Sigmoid colon (tissue), 7 donors: ENCODE data around the gene RHBDL2. TPM values are rescaled to one million over a fixed set of nuclear protein-coding genes. Genes with fewer than 3 reads are reported as not detected.

Experiments used
- DNase-seq: peaks from one replicate; pipeline ENCODE4 v3.0.0-alpha.2; 2019
- H3K27ac ChIP-seq, 4 donors: fragments of 200-600 bp; sonication (generic); one replicate each; pipeline ENCODE4 v1.5.1; 2016 to 2019; ENCODE audit warnings: mild to moderate bottlenecking in 1 of 4
- H3K27me3 ChIP-seq, 3 donors: fragments of 200-600 bp; sonication (generic); one replicate each; pipeline ENCODE4 v1.5.1; 2019; ENCODE audit warnings: mild to moderate bottlenecking in 1 of 3
- H3K36me3 ChIP-seq, 4 donors: fragments of 200-600 bp; sonication (generic); one replicate each; pipeline ENCODE4 v1.5.1; 2016 to 2019
- H3K4me1 ChIP-seq, 4 donors: fragments of 200-600 bp; sonication (generic); one replicate each; pipeline ENCODE4 v1.5.1; 2017 to 2019
- H3K4me3 ChIP-seq, 4 donors: fragments of 200-600 bp; sonication (generic); one replicate each; pipeline ENCODE4 v1.5.1; 2017 to 2019; ENCODE audit warnings: mild to moderate bottlenecking in 2 of 4, moderate library complexity in 1 of 4
- H3K9me3 ChIP-seq, 4 donors: fragments of 200-600 bp in 3 of 4; sonication (generic) in 3 of 4; one replicate each; pipeline versions ENCODE4 v1.5.1 to v1.6.1; 2013 to 2019
- CTCF ChIP-seq, 4 experiments: fragments of 450-650 bp in 3 of 4; fragments of 200-600 bp in 1 of 4; IDR thresholded peaks; one replicate each; pipeline ENCODE4 v1.5.1; 2016 to 2019; ENCODE audit warnings: antibody characterized with exemption in 4 of 4, mild to moderate bottlenecking in 3 of 4, moderate library complexity in 2 of 4
- EP300 ChIP-seq, 4 donors: sonication (generic); formaldehyde crosslinking; IDR thresholded peaks; one replicate each; pipeline ENCODE4 v1.6.1; 2017; ENCODE audit warnings: antibody characterized with exemption in 4 of 4
- POLR2A ChIP-seq, 2 donors: fragments of 450-650 bp; IDR thresholded peaks; one replicate each; pipeline ENCODE4 v1.6.1; 2016; ENCODE audit warnings: antibody characterized with exemption in 2 of 2, mild to moderate bottlenecking in 2 of 2, moderate library complexity in 2 of 2
- POLR2AphosphoS5 ChIP-seq, 4 donors: sonication (generic); formaldehyde crosslinking; IDR thresholded peaks; one replicate each; pipeline ENCODE4 v1.6.1; 2017; ENCODE audit warnings: antibody characterized with exemption in 4 of 4
- WGBS, 2 donors: extraction: QIAGEN DNeasy Blood & Tissue Kit; methylation state at CpG; one replicate each; pipeline ENCODE4 v1.1.7; 2013; 5-methylcytosine and 5-hydroxymethylcytosine counted together
- intact Hi-C: fragments of 100-400 bp; cut with DNase I; formaldehyde crosslinking; loops from one replicate; pipeline ENCODE4 v1.15.1; 2023
- polyA plus RNA-seq, 3 donors: library from polyadenylated mRNA; stranded (reverse); fragments of 200-250 nt; gene quantifications; one replicate each; pipeline ENCODE4 v1.2.3, GENCODE V29; 2013
- total RNA-seq, 4 donors: library from RNA; depleted of rRNA; stranded (reverse); fragments of >200 nt; gene quantifications; one replicate each; pipeline ENCODE4 v1.1.0, GENCODE V29; 2016
- donor health status: healthy with polysubstance abuse.
- donor health status: Bipolar disorder and iron deficiency.
- donor health status: healthy.

RHBDL2 gene
- total and polyA plus RNA-seq, 7 donors, result 0.55 to 24.9 (median 7.1) TPM; not detected in 3

GRCh38 chr1:38932571-38932970 is 9.1 kb downstream of the RHBDL2 start:
- Histone ChIP-seq H3K4me1 (no peaks in the 10 kb centered on the region), H3K9me3 (no peaks in the 10 kb centered on the region), H3K27me3 (no peaks in the 10 kb centered on the region), H3K36me3 (no peaks in the 10 kb centered on the region), H3K27ac (no peak overlapping the region), H3K4me3 (no peak overlapping the region)
- TF ChIP-seq POLR2AphosphoS5 (IDR thresholded peaks at IDR 0.05) (no peak), POLR2A (IDR thresholded peaks at IDR 0.05) (no peak), EP300 (IDR thresholded peaks at IDR 0.05) (no peak), CTCF (IDR thresholded peaks at IDR 0.05) (no peak)
- no peak for DNase-seq
- 92 to 93% methylated on average over 7 of the region's 7 CpGs for WGBS, 2 donors
- intact Hi-C loops, result no loop called here

GRCh38 chr1:38929476-38929875 is 12.2 kb downstream of the RHBDL2 start:
- WGBS, 2 donors, result 66 to 77% methylated on average over 6 of the region's 6 CpGs
- no peak for DNase-seq
- TF ChIP-seq EP300 (IDR thresholded peaks at IDR 0.05), result no peak
- TF ChIP-seq POLR2AphosphoS5 (IDR thresholded peaks at IDR 0.05), result no peak

GRCh38 chr1:38929054-38929453 is 12.6 kb downstream of the RHBDL2 start:
- no peaks in the 10 kb centered on the region for H3K36me3 ChIP-seq
- H3K9me3 ChIP-seq, result no peaks in the 10 kb centered on the region
- H3K27ac ChIP-seq, result no peak overlapping the region
- H3K27me3 ChIP-seq, result no peaks in the 10 kb centered on the region
- DNase-seq, result no peak
- 91 to 94% methylated on average over 8 of the region's 8 CpGs for WGBS, 2 donors
- TF ChIP-seq POLR2AphosphoS5 (IDR thresholded peaks at IDR 0.05), result no peak
- no peak for TF ChIP-seq CTCF (IDR thresholded peaks at IDR 0.05)
- TF ChIP-seq POLR2A (IDR thresholded peaks at IDR 0.05), result no peak
- TF ChIP-seq EP300 (IDR thresholded peaks at IDR 0.05), result no peak
- H3K4me1 ChIP-seq, result no peaks in the 10 kb centered on the region
- H3K4me3 ChIP-seq, result no peak overlapping the region
- intact Hi-C loops, result no loop called here

More at GRCh38 chr1:38929476-38929875, 12.2 kb downstream of the RHBDL2 start:
- Histone ChIP-seq H3K4me1 (no peaks in the 10 kb centered on the region), H3K27me3 (no peaks in the 10 kb centered on the region), H3K27ac (no peak overlapping the region), H3K9me3 (no peaks in the 10 kb centered on the region), H3K36me3 (no peaks in the 10 kb centered on the region), H3K4me3 (no peak overlapping the region)
- intact Hi-C loops, result no loop called here

GRCh38 chr1:38926091-38926490 is 15.5 kb downstream of the RHBDL2 start:
- 90 to 91% methylated on average over 3 of the region's 3 CpGs for WGBS, 2 donors
- H3K27me3 ChIP-seq, result no peaks in the 10 kb centered on the region
- no peak overlapping the region for H3K27ac ChIP-seq
- no peaks in the 10 kb centered on the region for H3K4me1 ChIP-seq
- no peak overlapping the region for H3K4me3 ChIP-seq
- intact Hi-C loops, result no loop called here
- DNase-seq, result no peak
- H3K9me3 ChIP-seq, result no peaks in the 10 kb centered on the region
- TF ChIP-seq CTCF (IDR thresholded peaks at IDR 0.05) (no peak), POLR2A (IDR thresholded peaks at IDR 0.05) (no peak), EP300 (IDR thresholded peaks at IDR 0.05) (no peak), POLR2AphosphoS5 (IDR thresholded peaks at IDR 0.05) (no peak)
- no peaks in the 10 kb centered on the region for H3K36me3 ChIP-seq

- 95 to 96% methylated on average over 2 of the region's 2 CpGs for WGBS, 2 donors
- no peak for DNase-seq
- Histone ChIP-seq H3K27me3 (no peaks in the 10 kb centered on the region), H3K36me3 (no peaks in the 10 kb centered on the region), H3K9me3 (no peaks in the 10 kb centered on the region), H3K27ac (no peak overlapping the region), H3K4me3 (no peak overlapping the region), H3K4me1 (no peaks in the 10 kb centered on the region)
- TF ChIP-seq CTCF (IDR thresholded peaks at IDR 0.05) (no peak), POLR2AphosphoS5 (IDR thresholded peaks at IDR 0.05) (no peak), POLR2A (IDR thresholded peaks at IDR 0.05) (no peak), EP300 (IDR thresholded peaks at IDR 0.05) (no peak)
- intact Hi-C loops, result no loop called here
These were observed 16.2 kb downstream of the RHBDL2 start for GRCh38 chr1:38925391-38925790.
